Spleen (tissue), 7 donors: ENCODE measurements around the gene TNN.

Experiments
- CTCF ChIP-seq, 11 experiments: fragments of 200-600 bp in 7 of 11; fragments of 450-650 bp in 4 of 11; sonication (generic) in 4 of 11; IDR thresholded peaks in 8 of 11; conservative IDR thresholded peaks in 3 of 11; 1 replicate in 7 of 11; 2 replicates in 4 of 11; pipeline versions ENCODE4 v1.4.0 to v1.8.0; 2016 to 2021; ENCODE audit warnings: antibody characterized with exemption in 11 of 11, inconsistent platforms in 4 of 11, mild to moderate bottlenecking in 1 of 11
- POLR2A ChIP-seq, 3 donors: fragments of 450-650 bp; IDR thresholded peaks; one replicate each; pipeline ENCODE4 v1.5.1; 2017; ENCODE audit warnings: antibody characterized with exemption in 3 of 3, mild to moderate bottlenecking in 1 of 3
- POLR2AphosphoS5 ChIP-seq, 3 donors: sonication (generic); formaldehyde crosslinking; IDR thresholded peaks; one replicate each; pipeline ENCODE4 v1.5.1; 2017; ENCODE audit warnings: antibody characterized with exemption in 3 of 3
- donor health status: DM: no; HTN: no; CAD: no; lungs with moderate emphysema.
- donor health status: DM: no; HTN: no; CAD: no.
- donor health status: DM: no; HTN: no; CAD: no.

DNA sequence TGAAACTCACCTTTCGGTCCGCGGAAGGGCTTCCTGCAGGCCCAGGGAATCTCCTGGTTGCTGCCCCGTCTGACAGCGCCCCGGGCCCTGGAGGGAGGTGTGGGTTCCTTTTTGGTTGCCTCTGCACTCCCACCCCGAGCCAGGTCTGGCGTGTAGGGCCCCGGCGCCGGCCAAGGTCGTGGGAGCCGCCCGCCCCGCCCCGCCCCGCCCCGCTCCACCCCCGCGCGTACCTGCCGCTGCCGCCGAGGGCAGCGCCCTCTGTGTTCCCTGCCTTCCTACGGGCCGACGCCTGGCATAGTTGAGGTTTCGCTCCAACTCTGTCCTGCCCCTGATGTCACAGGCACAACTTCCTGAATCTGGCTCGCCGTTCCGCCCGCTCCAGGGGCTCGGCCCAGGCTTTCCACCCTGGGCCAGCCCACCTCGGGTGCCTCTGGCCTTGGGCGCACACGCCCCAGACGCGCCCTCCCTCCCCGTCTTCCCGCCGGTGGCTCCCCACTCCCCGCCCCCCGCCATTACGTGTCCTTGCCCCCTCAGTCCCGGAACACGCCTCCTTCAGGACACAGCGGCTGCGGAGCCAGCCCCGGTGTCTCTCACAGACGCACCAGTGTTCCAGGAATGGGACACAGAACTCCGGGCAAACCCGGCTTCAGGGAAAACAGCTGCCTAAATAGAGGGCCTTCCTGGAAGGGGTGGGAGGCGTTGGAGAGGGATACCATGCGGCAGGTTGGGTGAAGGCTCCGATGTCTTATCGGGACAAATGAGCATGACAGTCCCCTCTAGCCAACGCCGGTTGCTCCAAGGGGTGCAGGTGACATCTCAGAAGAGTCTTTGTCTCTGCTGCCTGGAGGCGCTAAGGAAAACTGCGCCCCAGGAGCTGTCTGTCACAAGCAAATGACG lies 125.2 kb downstream of the TNN start, which contains the start of gene KIAA0040:
- TF ChIP-seq CTCF (IDR thresholded peaks at IDR 0.05 in 8 of 11, conservative IDR thresholded peaks at IDR 0.05 in 3 of 11) (peak in 5 of 11 experiments; percentile 14 to 29 (median 26)), POLR2AphosphoS5 (IDR thresholded peaks at IDR 0.05) (peak; percentile 77 to 82 (median 81)), POLR2A (IDR thresholded peaks at IDR 0.05) (peak in 1 of 3 donors; percentile 28)
